Myocyte (in vitro differentiated cells): Measurements from ENCODE around the gene IL4R. TPM values are rescaled to one million over a fixed set of nuclear protein-coding genes. Genes with fewer than 3 reads are reported as not detected.
"Not testable (repeated sequence)": the region's sequence is repeated elsewhere in the genome, so short reads cannot be mapped to it uniquely, and the experiment has no call there.

Source experiments
- DNase-seq: peaks from one replicate; pipeline ENCODE4 v3.0.0-alpha.2; 2012; ENCODE audit warnings: low read depth
- total RNA-seq: library from RNA; depleted of rRNA; stranded (reverse); fragments of >200 nt; gene quantifications from 2 replicates; pipeline ENCODE4 v1.2.3, GENCODE V29; 2014

Gene IL4R
- total RNA-seq, 1 donor from 2014 or later, result 9.4 TPM

GRCh38 chr16:27327586-27327915 is 13.8 kb downstream of the IL4R start:
- no peak for DNase-seq

- DNase-seq, result no peak
These were observed 15.2 kb downstream of the IL4R start for GRCh38 chr16:27328937-27329336.

GRCh38 chr16:27329376-27330079 is 15.8 kb downstream of the IL4R start:
- DNase-seq, result not testable (repeated sequence)

- DNase-seq, result peak; percentile 68
These were observed 16.8 kb downstream of the IL4R start for GRCh38 chr16:27330542-27330941.

- DNase-seq, result no peak
These were observed 18.3 kb downstream of the IL4R start for GRCh38 chr16:27332105-27332504.

- DNase-seq, result no peak
These were observed 19.3 kb downstream of the IL4R start for GRCh38 chr16:27333104-27333503.

- DNase-seq, result no peak
These were observed 19.8 kb downstream of the IL4R start for GRCh38 chr16:27333549-27333948.

- DNase-seq, result no peak
These were observed 20.5 kb downstream of the IL4R start for GRCh38 chr16:27334192-27334764.

- no peak for DNase-seq
These were observed 21.1 kb downstream of the IL4R start for GRCh38 chr16:27334838-27335237.

- no peak for DNase-seq
These were observed 21.7 kb downstream of the IL4R start for GRCh38 chr16:27335349-27336053.

GRCh38 chr16:27337024-27337423 is 23.2 kb downstream of the IL4R start:
- no peak for DNase-seq

GRCh38 chr16:27339180-27339579 is 25.4 kb downstream of the IL4R start:
- DNase-seq, result no peak

GRCh38 chr16:27340654-27341053 is 26.9 kb downstream of the IL4R start:
- DNase-seq, result no peak

- no peak for DNase-seq
These were observed 27.8 kb downstream of the IL4R start for GRCh38 chr16:27341549-27341948.

- no peak for DNase-seq
These were observed 28.2 kb downstream of the IL4R start for GRCh38 chr16:27341971-27342370.

- peak; percentile 41 for DNase-seq
These were observed 30.9 kb downstream of the IL4R start for GRCh38 chr16:27344721-27345120.

GRCh38 chr16:27345201-27345600 is 31.4 kb downstream of the IL4R start:
- no peak for DNase-seq

GRCh38 chr16:27346819-27347218 is 33.0 kb downstream of the IL4R start:
- DNase-seq, result no peak

- no peak for DNase-seq
These were observed 34.3 kb downstream of the IL4R start for GRCh38 chr16:27347930-27348685.

- no peak for DNase-seq
These were observed 35.5 kb downstream of the IL4R start for GRCh38 chr16:27349276-27349675.

GRCh38 chr16:27350006-27350405 is 36.2 kb downstream of the IL4R start:
- peak; percentile 52 for DNase-seq

GRCh38 chr16:27351989-27352388 is 38.2 kb downstream of the IL4R start:
- DNase-seq, result no peak
